Measurements from ENCODE around the gene PPM1G. TPM values are rescaled to one million over a fixed set of nuclear protein-coding genes. Genes with fewer than 3 reads are reported as not detected.

The PPM1G gene
- total and polyA plus RNA-seq, 2 experiments from 2014 or later, result 183 to 201 TPM

GRCh38 chr2:27420996-27421395, 11.6 kb upstream of the PPM1G start:
- Histone ChIP-seq H3K27ac (ENCODE audit: low read depth) (no peak overlapping the region), H3K9me2 (ENCODE audit: insufficient read depth) (no peaks in the 10 kb centered on the region), H3K4me3 (no peak overlapping the region), H3K27me3 (ENCODE audit: insufficient read depth) (no peaks in the 10 kb centered on the region), H3K36me3 (ENCODE audit: insufficient read depth) (no peaks in the 10 kb centered on the region), H3F3A (replicated peaks; ENCODE audit: low read depth) (no peaks in the 10 kb centered on the region), H2AFZ (no peak overlapping the region), H3K4me1 (ENCODE audit: insufficient read depth) (no peaks in the 10 kb centered on the region), H4K20me1 (replicated peaks; ENCODE audit: insufficient read depth) (no peaks in the 10 kb centered on the region), H3K79me2 (replicated peaks; ENCODE audit: insufficient read depth) (no peaks in the 10 kb centered on the region), H3K4me2 (no peak overlapping the region)
- ATAC-seq, result no peak
- H3K4me1 Mint-ChIP-seq, result no peaks in the 10 kb centered on the region
- DNase-seq (ENCODE audit: low spot score), result no peak
- H3K4me3 Mint-ChIP-seq, result no peak overlapping the region
- no peaks in the 10 kb centered on the region for H3K36me3 Mint-ChIP-seq (ENCODE audit: low read depth)
- H3K27me3 Mint-ChIP-seq (ENCODE audit: insufficient read depth, low read depth, poor library complexity), result no peaks in the 10 kb centered on the region
- no peaks in the 10 kb centered on the region for H3K9me3 Mint-ChIP-seq
- TF ChIP-seq STAT1 (IDR thresholded peaks at IDR 0.05; ENCODE audit: unreplicated experiment) (no peak), NANOG (IDR thresholded peaks at IDR 0.05; ENCODE audit: borderline replicate concordance) (no peak)
- TF ChIP-seq, protein P1, sequence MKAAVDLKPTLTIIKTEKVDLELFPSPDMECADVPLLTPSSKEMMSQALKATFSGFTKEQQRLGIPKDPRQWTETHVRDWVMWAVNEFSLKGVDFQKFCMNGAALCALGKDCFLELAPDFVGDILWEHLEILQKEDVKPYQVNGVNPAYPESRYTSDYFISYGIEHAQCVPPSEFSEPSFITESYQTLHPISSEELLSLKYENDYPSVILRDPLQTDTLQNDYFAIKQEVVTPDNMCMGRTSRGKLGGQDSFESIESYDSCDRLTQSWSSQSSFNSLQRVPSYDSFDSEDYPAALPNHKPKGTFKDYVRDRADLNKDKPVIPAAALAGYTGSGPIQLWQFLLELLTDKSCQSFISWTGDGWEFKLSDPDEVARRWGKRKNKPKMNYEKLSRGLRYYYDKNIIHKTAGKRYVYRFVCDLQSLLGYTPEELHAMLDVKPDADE (IDR thresholded peaks at IDR 0.05), result no peak
- H3K27ac Mint-ChIP-seq, result no peak overlapping the region

DNA sequence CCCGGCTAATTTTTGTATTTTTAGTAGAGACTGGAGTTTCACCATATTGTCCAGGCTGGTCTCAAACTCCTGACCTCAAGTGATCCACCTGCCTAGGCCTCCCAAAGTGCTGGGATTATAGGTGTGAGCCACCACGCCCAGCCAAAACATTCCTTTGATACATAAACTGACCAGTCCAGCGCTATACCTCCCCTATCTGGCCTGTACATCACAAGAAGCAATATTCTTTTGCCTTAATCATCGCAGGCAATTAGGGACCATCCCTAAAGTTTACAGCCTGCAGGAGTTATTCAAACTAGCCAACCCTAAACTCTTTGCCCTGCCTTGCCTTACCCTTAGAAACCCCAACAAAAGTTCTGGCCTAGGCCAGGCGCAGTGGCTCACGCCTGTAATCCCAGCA, 6.8 kb upstream of the PPM1G start:
- Histone ChIP-seq H3K79me2 (replicated peaks; ENCODE audit: insufficient read depth) (no peaks in the 10 kb centered on the region), H3K4me1 (ENCODE audit: insufficient read depth) (no peaks in the 10 kb centered on the region), H3K27me3 (ENCODE audit: insufficient read depth) (no peaks in the 10 kb centered on the region), H3K4me2 (no peak overlapping the region), H4K20me1 (replicated peaks; ENCODE audit: insufficient read depth) (no peaks in the 10 kb centered on the region), H2AFZ (no peak overlapping the region), H3K9me2 (ENCODE audit: insufficient read depth) (peaks cover 2% of the 10 kb centered on the region; the same call in 1 of the 2 replicates), H3F3A (replicated peaks; ENCODE audit: low read depth) (no peaks in the 10 kb centered on the region), H3K4me3 (no peak overlapping the region), H3K27ac (ENCODE audit: low read depth) (no peak overlapping the region), H3K36me3 (ENCODE audit: insufficient read depth) (no peaks in the 10 kb centered on the region)
- ATAC-seq (no peak), DNase-seq (ENCODE audit: low spot score) (no peak)
- no peaks in the 10 kb centered on the region for H3K36me3 Mint-ChIP-seq (ENCODE audit: low read depth)
- no peak overlapping the region for H3K4me3 Mint-ChIP-seq
- peaks cover 3% of the 10 kb centered on the region for H3K27me3 Mint-ChIP-seq (ENCODE audit: insufficient read depth, low read depth, poor library complexity)
- no peaks in the 10 kb centered on the region for H3K4me1 Mint-ChIP-seq
- no peak overlapping the region for H3K27ac Mint-ChIP-seq
- H3K9me3 Mint-ChIP-seq, result no peaks in the 10 kb centered on the region
- TF ChIP-seq REST (IDR thresholded peaks at IDR 0.05; ENCODE audit: unreplicated experiment), result no peak
- TF ChIP-seq ZNF114 (CRISPR knock-in tag; IDR thresholded peaks at IDR 0.05), result no peak
- TF ChIP-seq STAT1 (IDR thresholded peaks at IDR 0.05; ENCODE audit: unreplicated experiment), result no peak
- no peak for TF ChIP-seq CREB1 (CRISPR knock-in tag; IDR thresholded peaks at IDR 0.05; ENCODE audit: low read depth)
- no peak for TF ChIP-seq NANOG (IDR thresholded peaks at IDR 0.05; ENCODE audit: borderline replicate concordance)
- no peak for TF ChIP-seq POLR2AphosphoS5 (IDR thresholded peaks at IDR 0.05; ENCODE audit: low read depth)
- no peak for TF ChIP-seq ZNF331 (CRISPR knock-in tag; IDR thresholded peaks at IDR 0.05; ENCODE audit: low read depth)
- TF ChIP-seq, protein P1 (IDR thresholded peaks at IDR 0.05), result no peak
- TF ChIP-seq EZH2 (IDR thresholded peaks at IDR 0.05; ENCODE audit: low read depth, unreplicated experiment), result no peak
- no peak for TF ChIP-seq JUNB (IDR thresholded peaks at IDR 0.05; ENCODE audit: unreplicated experiment)
- TF ChIP-seq, protein P2, sequence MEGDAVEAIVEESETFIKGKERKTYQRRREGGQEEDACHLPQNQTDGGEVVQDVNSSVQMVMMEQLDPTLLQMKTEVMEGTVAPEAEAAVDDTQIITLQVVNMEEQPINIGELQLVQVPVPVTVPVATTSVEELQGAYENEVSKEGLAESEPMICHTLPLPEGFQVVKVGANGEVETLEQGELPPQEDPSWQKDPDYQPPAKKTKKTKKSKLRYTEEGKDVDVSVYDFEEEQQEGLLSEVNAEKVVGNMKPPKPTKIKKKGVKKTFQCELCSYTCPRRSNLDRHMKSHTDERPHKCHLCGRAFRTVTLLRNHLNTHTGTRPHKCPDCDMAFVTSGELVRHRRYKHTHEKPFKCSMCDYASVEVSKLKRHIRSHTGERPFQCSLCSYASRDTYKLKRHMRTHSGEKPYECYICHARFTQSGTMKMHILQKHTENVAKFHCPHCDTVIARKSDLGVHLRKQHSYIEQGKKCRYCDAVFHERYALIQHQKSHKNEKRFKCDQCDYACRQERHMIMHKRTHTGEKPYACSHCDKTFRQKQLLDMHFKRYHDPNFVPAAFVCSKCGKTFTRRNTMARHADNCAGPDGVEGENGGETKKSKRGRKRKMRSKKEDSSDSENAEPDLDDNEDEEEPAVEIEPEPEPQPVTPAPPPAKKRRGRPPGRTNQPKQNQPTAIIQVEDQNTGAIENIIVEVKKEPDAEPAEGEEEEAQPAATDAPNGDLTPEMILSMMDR (conservative IDR thresholded peaks at IDR 0.05; ENCODE audit: low read depth in 2 of 2), result no peak
- TF ChIP-seq EZH2phosphoT487 (IDR thresholded peaks at IDR 0.05; ENCODE audit: unreplicated experiment), result no peak

Measured in GM23338 (cell line).